CD4-positive, CD25-positive, alpha-beta regulatory T cell (primary cell): ENCODE measurements around the gene HOXC6. TPM values are rescaled to one million over a fixed set of nuclear protein-coding genes. Genes with fewer than 3 reads are reported as not detected.

Experiments
- ATAC-seq, 2 donors: fragments of 150-1000 bp; cut with Tn5 transposase; one replicate each; pipeline ENCODE4 v1.10.0; 2021; ENCODE audit warnings: low read depth in 2 of 2, moderate number of reproducible peaks in 2 of 2, moderate library complexity in 1 of 2
- DNase-seq, 3 donors: peaks; one replicate each; pipeline versions ENCODE4 v3.0.0 to v3.0.0-alpha.2; 2012 to 2022; ENCODE audit warnings: mixed read lengths in 1 of 3
- H3K27ac ChIP-seq: one replicate; pipeline ENCODE4 v1.7.0; 2013; ENCODE audit warnings: mild to moderate bottlenecking, low read length; ENCODE audit not compliant: insufficient read depth, poor library complexity, severe bottlenecking
- H3K27me3 ChIP-seq: one replicate; pipeline ENCODE4 v1.7.0; 2013; ENCODE audit warnings: low read length; ENCODE audit not compliant: control insufficient read depth, insufficient read depth
- H3K36me3 ChIP-seq: one replicate; pipeline ENCODE4 v1.7.0; 2013; ENCODE audit warnings: mild to moderate bottlenecking, low read length, moderate library complexity; ENCODE audit not compliant: control insufficient read depth, insufficient read depth
- H3K4me1 ChIP-seq: 2 replicates; pipeline ENCODE4 v1.7.0; 2013; ENCODE audit warnings: mild to moderate bottlenecking, low read length; ENCODE audit not compliant: insufficient read depth, control insufficient read depth, poor library complexity, severe bottlenecking
- H3K4me3 ChIP-seq: one replicate; pipeline ENCODE4 v1.7.0; 2013; ENCODE audit warnings: low read depth, mild to moderate bottlenecking, low read length, moderate library complexity
- H3K9me3 ChIP-seq, 2 experiments: 1 replicate in 1 of 2; 2 replicates in 1 of 2; pipeline ENCODE4 v1.7.0; 2013; ENCODE audit warnings: low read length in 2 of 2, mild to moderate bottlenecking in 1 of 2, moderate library complexity in 1 of 2; ENCODE audit not compliant: control insufficient read depth in 2 of 2
- H3K27ac Mint-ChIP-seq, 3 donors: one replicate each; pipeline ENCODE4 v1.8.0; 2020 to 2022; ENCODE audit warnings: mild to moderate bottlenecking in 3 of 3, mixed read lengths in 3 of 3, moderate library complexity in 2 of 3
- H3K27me3 Mint-ChIP-seq: one replicate; pipeline ENCODE4 v1.8.0; 2022; ENCODE audit warnings: mild to moderate bottlenecking, mixed read lengths
- H3K36me3 Mint-ChIP-seq: one replicate; pipeline ENCODE4 v1.8.0; 2020; ENCODE audit warnings: mixed read lengths
- H3K4me1 Mint-ChIP-seq, 4 donors: one replicate each; pipeline ENCODE4 v1.8.0; 2020 to 2022; ENCODE audit warnings: mixed read lengths in 4 of 4, mild to moderate bottlenecking in 1 of 4
- H3K4me3 Mint-ChIP-seq, 4 donors: one replicate each; pipeline ENCODE4 v1.8.0; 2020 to 2022; ENCODE audit warnings: mild to moderate bottlenecking in 4 of 4, mixed read lengths in 4 of 4, moderate library complexity in 3 of 4
- H3K9me3 Mint-ChIP-seq, 7 donors: one replicate each; pipeline ENCODE4 v1.8.0; 2020 to 2022; ENCODE audit warnings: mixed read lengths in 7 of 7, mild to moderate bottlenecking in 3 of 7, moderate library complexity in 2 of 7
- polyA plus RNA-seq, 4 donors: library from polyadenylated mRNA; unstranded; fragments of 300-500 nt; fragmentation: Illumina TruSeq; gene quantifications; one replicate each; pipeline ENCODE4 v1.2.3, GENCODE V29; 2021
- total RNA-seq: library from RNA; stranded (reverse); gene quantifications from one replicate; pipeline ENCODE4 v1.2.3, GENCODE V29; 2022

HOXC6 gene
- total and polyA plus RNA-seq, 5 donors from 2014 or later = not detected

- Histone ChIP-seq H3K27me3 (peaks cover 51% of the 10 kb centered on the region), H3K4me3 (peak within 1 kb of the TSS; percentile 53), H3K36me3 (no peaks in the 10 kb centered on the region), H3K4me1 (peaks cover 31% of the 10 kb centered on the region), H3K27ac (no peak within 1 kb of the TSS), H3K9me3 (no peaks in the 10 kb centered on the region)
- Mint-ChIP-seq H3K9me3 (peaks cover 0 to 8% (median 0%) of the 10 kb centered on the region in 7 donors), H3K4me3 (peak within 1 kb of the TSS; percentile 68 to 84 (median 82)), H3K27ac (peak within 1 kb of the TSS in 1 of 3 donors; percentile 63), H3K36me3 (no peaks in the 10 kb centered on the region), H3K27me3 (peaks cover 92% of the 10 kb centered on the region), H3K4me1 (peaks cover 5 to 43% (median 14%) of the 10 kb centered on the region in 4 donors)
- DNase-seq = no peak
- ATAC-seq = peak in 1 of 2 donors; percentile 26
These were observed 25.8 kb downstream of the HOXC6 start, which contains the start of gene HOXC4 for GRCh38 chr12:54053751-54054741. HOXC4 (plus strand) TSS chr12:54053835; CDS start chr12:54053923, 88 bp downstream.

- H3K9me3 ChIP-seq = no peaks in the 10 kb centered on the region
- H3K36me3 ChIP-seq = no peaks in the 10 kb centered on the region
- Mint-ChIP-seq H3K4me3 (peak overlapping the region in 2 of 4 donors; percentile 46 to 83), H3K27me3 (peaks cover 93% of the 10 kb centered on the region), H3K4me1 (peaks cover 5 to 41% (median 12%) of the 10 kb centered on the region in 4 donors), H3K9me3 (peaks cover 0 to 8% (median 0%) of the 10 kb centered on the region in 7 donors), H3K36me3 (no peaks in the 10 kb centered on the region), H3K27ac (no peak overlapping the region)
- DNase-seq (no peak), ATAC-seq (no peak)
- peaks cover 48% of the 10 kb centered on the region for H3K27me3 ChIP-seq
- peaks cover 31% of the 10 kb centered on the region for H3K4me1 ChIP-seq
- no peak overlapping the region for H3K4me3 ChIP-seq
- H3K27ac ChIP-seq = no peak overlapping the region
These were observed 26.5 kb downstream of the HOXC6 start for GRCh38 chr12:54054742-54055194.

- ATAC-seq = no peak
- DNase-seq = no peak
- H3K4me1 Mint-ChIP-seq = peaks cover 5 to 33% (median 8%) of the 10 kb centered on the region in 4 donors
- Histone ChIP-seq H3K36me3 (no peaks in the 10 kb centered on the region), H3K4me3 (no peak overlapping the region), H3K27me3 (peaks cover 46% of the 10 kb centered on the region), H3K9me3 (no peaks in the 10 kb centered on the region), H3K27ac (no peak overlapping the region), H3K4me1 (peaks cover 24% of the 10 kb centered on the region)
- no peak overlapping the region for H3K27ac Mint-ChIP-seq
- peaks cover 91% of the 10 kb centered on the region for H3K27me3 Mint-ChIP-seq
- H3K4me3 Mint-ChIP-seq = no peak overlapping the region
- H3K36me3 Mint-ChIP-seq = no peaks in the 10 kb centered on the region
- peaks cover 0 to 8% (median 0%) of the 10 kb centered on the region in 7 donors for H3K9me3 Mint-ChIP-seq
These were observed 27.3 kb downstream of the HOXC6 start for GRCh38 chr12:54055552-54055951.

- H3K9me3 Mint-ChIP-seq = peaks cover 0 to 8% (median 0%) of the 10 kb centered on the region in 7 donors
- ATAC-seq = no peak
- no peak for DNase-seq
- H3K4me3 ChIP-seq = no peak overlapping the region
- no peaks in the 10 kb centered on the region for H3K36me3 ChIP-seq
- peaks cover 91% of the 10 kb centered on the region for H3K27me3 Mint-ChIP-seq
- peaks cover 5 to 30% (median 6%) of the 10 kb centered on the region in 4 donors for H3K4me1 Mint-ChIP-seq
- H3K27ac Mint-ChIP-seq = no peak overlapping the region
- H3K4me3 Mint-ChIP-seq = no peak overlapping the region
- H3K27ac ChIP-seq = no peak overlapping the region
- peaks cover 24% of the 10 kb centered on the region for H3K4me1 ChIP-seq
- H3K9me3 ChIP-seq = no peaks in the 10 kb centered on the region
- peaks cover 45% of the 10 kb centered on the region for H3K27me3 ChIP-seq
- H3K36me3 Mint-ChIP-seq = no peaks in the 10 kb centered on the region
These were observed 27.9 kb downstream of the HOXC6 start for GRCh38 chr12:54056110-54056509.

- DNase-seq = no peak
- Histone ChIP-seq H3K27me3 (peaks cover 42% of the 10 kb centered on the region), H3K27ac (no peak overlapping the region), H3K36me3 (no peaks in the 10 kb centered on the region), H3K4me1 (peaks cover 9% of the 10 kb centered on the region), H3K9me3 (no peaks in the 10 kb centered on the region), H3K4me3 (no peak overlapping the region)
- H3K4me1 Mint-ChIP-seq = peaks cover 0 to 13% (median 3%) of the 10 kb centered on the region in 4 donors
- no peak overlapping the region for H3K27ac Mint-ChIP-seq
- H3K36me3 Mint-ChIP-seq = peaks cover 5% of the 10 kb centered on the region
- peaks cover 0 to 8% (median 0%) of the 10 kb centered on the region in 7 donors for H3K9me3 Mint-ChIP-seq
- H3K27me3 Mint-ChIP-seq = peaks cover 88% of the 10 kb centered on the region
- H3K4me3 Mint-ChIP-seq = no peak overlapping the region
- no peak for ATAC-seq
These were observed 30.0 kb downstream of the HOXC6 start for GRCh38 chr12:54058128-54058768.

GRCh38 chr12:54059668-54060067, 31.4 kb downstream of the HOXC6 start:
- peaks cover 0 to 2% (median under 1%) of the 10 kb centered on the region in 4 donors for H3K4me1 Mint-ChIP-seq
- no peak for ATAC-seq
- H3K27me3 Mint-ChIP-seq = peaks cover 87% of the 10 kb centered on the region
- Histone ChIP-seq H3K4me3 (no peak overlapping the region), H3K36me3 (no peaks in the 10 kb centered on the region), H3K27ac (no peak overlapping the region), H3K27me3 (peaks cover 50% of the 10 kb centered on the region), H3K4me1 (peaks cover under 1% of the 10 kb centered on the region), H3K9me3 (no peaks in the 10 kb centered on the region)
- DNase-seq = no peak
- H3K36me3 Mint-ChIP-seq = peaks cover 5% of the 10 kb centered on the region
- no peak overlapping the region for H3K27ac Mint-ChIP-seq
- peaks cover 0 to 4% (median 0%) of the 10 kb centered on the region in 7 donors for H3K9me3 Mint-ChIP-seq
- H3K4me3 Mint-ChIP-seq = peak overlapping the region in 1 of 4 donors; percentile 38

GRCh38 chr12:54060174-54060974, 32.1 kb downstream of the HOXC6 start:
- Mint-ChIP-seq H3K9me3 (peaks cover 0 to 3% (median 0%) of the 10 kb centered on the region in 7 donors), H3K27ac (no peak overlapping the region)
- no peak for ATAC-seq

More at GRCh38 chr12:54060174-54060974, 32.1 kb downstream of the HOXC6 start:
- Histone ChIP-seq H3K27ac (no peak overlapping the region), H3K4me3 (no peak overlapping the region), H3K36me3 (no peaks in the 10 kb centered on the region), H3K4me1 (no peaks in the 10 kb centered on the region), H3K27me3 (peaks cover 55% of the 10 kb centered on the region), H3K9me3 (no peaks in the 10 kb centered on the region)
- peaks cover 80% of the 10 kb centered on the region for H3K27me3 Mint-ChIP-seq
- peaks cover 5% of the 10 kb centered on the region for H3K36me3 Mint-ChIP-seq
- no peaks in the 10 kb centered on the region for H3K4me1 Mint-ChIP-seq
- DNase-seq = no peak
- H3K4me3 Mint-ChIP-seq = no peak overlapping the region
